HG03342 (cell line): ENCODE measurements around the gene EXTL1.

Experiments
- ATAC-seq: cut with Tn5 transposase; IDR thresholded peaks from one replicate; pipeline ENCODE4 v1.9.1; 2021; ENCODE audit warnings: mild to moderate bottlenecking, moderate library complexity; ENCODE audit not compliant: unreplicated experiment

Gene EXTL1

DNA sequence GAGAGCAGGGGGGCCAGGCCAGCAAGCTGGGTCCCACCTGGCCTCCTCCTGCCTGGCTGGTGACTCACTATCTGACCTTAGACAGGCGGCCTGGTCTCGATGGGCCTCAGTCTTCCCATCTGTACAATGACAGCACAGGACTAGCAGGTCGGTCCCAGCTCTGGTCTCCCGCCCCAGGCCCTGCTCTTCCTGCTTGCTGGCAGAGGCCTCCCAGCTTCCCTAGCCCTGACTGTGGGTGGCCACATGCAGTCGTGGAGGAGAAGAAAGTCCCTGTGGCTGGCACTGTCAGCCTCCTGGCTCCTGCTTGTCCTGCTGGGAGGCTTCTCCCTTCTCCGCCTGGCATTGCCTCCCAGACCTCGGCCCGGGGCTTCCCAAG is 817 bp downstream of the EXTL1 start:
- ATAC-seq: no peak

GRCh38 chr1:26023009-26023408 is 1.4 kb downstream of the EXTL1 start:
- no peak for ATAC-seq

DNA sequence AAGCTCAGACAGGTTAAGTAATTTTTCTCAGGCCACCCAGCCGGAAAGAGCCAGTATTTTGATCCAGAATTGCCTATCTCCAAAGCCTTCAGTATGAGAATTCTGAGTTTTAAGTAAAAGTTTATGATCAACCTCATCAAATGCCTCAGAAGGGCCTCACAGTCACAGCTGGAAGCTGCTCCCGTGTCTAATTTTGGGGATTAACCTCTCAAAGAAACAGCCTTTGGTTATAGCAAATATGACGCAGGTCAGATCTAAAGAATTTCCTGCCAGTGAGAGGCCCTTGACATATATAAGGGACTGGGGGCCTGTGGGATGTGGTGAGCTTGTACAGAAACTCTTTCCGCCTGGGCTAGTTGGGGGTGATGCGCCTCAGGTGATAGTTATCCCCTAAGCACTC is 2.3 kb downstream of the EXTL1 start:
- ATAC-seq: no peak

DNA sequence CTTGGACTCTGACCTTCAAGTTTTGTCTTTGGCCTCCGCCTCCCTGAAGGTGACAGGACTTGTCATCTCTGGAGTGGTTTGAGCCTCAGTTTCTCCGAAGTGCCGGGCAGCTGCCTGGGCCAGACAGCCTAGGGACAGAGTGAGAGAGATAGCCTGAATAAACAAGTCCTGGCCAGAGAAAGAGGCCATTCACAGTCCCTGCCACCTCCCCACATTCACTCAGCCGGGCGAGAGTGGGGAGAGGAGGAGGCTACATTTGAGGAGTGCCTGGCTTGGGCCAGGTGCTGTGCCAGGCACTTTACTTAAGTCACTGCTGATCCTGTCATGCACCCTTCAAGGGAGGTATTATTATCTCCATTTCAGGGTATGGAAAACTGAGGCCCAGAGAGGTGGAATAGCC is 3.5 kb downstream of the EXTL1 start:
- no peak for ATAC-seq

DNA sequence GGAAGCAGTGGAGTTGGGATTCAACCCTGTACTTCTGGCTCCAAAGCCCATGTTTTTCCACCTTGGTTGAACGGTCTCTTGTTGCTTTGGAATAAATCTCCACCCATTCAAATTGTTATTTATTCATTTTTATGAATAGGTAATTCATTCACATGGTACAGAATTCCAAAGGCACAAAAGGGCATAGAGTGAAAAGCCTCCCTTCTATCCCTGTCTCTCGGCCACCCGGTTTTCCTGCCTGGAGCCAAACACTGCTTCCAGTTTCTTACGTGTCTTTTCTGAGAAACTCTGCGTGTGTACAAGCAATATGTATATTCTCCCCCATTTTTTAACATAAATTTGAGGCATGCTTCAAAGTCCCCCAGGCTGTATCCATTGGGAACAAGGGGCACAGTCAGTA is 3.9 kb downstream of the EXTL1 start:
- no peak for ATAC-seq

GRCh38 chr1:26027716-26028489 is 6.3 kb downstream of the EXTL1 start:
- ATAC-seq: no peak

GRCh38 chr1:26028490-26028980 is 7.0 kb downstream of the EXTL1 start:
- no peak for ATAC-seq

GRCh38 chr1:26029054-26029863 is 7.7 kb downstream of the EXTL1 start:
- ATAC-seq: no peak

DNA sequence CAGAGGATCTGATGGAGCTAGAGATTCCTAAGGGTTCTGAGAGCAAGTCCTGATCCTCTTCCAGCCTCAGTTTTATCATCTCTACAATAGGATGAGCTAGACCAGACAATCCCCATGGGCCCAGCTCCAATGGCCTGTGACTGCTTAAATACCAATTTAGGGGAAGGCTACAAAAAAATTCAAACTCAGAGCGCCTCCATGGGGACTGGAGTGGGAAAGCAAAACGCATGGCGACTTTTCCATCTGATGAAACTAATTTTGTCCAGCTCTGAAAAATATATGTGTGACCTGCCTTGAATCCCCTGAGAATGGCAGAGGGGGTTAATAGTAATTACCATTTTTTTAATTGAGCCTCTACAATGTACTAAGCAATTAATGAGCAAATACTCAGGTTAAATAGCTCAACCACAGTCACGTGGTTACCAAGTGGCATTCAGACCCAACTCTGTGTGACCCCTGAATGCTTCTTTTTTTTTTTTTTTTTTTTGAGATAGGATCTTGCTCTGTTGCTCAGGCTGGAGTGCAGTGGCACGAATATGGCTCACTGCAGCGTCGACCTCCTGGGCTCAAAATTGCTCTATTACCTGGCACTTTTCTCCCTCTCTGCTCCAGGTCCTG is 8.4 kb downstream of the EXTL1 start:
- ATAC-seq: no peak

DNA sequence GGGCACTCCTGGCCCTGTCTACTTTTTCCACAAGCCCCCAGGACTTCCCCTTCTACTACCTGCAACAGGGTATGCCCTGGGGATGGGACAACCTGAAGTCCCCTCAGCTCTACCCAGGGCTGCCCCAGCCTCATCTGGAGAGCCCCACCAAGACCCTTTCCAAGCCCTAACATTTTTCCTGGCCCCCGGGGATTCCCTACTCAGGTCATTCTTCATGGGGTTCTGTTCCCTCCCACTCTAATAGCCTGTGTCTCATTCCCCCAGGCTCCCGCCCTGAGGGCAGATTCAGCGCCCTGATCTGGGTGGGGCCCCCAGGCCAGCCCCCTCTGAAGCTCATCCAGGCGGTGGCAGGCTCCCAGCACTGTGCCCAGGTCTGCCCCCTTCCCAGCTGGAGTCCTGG is 9.6 kb downstream of the EXTL1 start:
- no peak for ATAC-seq

DNA sequence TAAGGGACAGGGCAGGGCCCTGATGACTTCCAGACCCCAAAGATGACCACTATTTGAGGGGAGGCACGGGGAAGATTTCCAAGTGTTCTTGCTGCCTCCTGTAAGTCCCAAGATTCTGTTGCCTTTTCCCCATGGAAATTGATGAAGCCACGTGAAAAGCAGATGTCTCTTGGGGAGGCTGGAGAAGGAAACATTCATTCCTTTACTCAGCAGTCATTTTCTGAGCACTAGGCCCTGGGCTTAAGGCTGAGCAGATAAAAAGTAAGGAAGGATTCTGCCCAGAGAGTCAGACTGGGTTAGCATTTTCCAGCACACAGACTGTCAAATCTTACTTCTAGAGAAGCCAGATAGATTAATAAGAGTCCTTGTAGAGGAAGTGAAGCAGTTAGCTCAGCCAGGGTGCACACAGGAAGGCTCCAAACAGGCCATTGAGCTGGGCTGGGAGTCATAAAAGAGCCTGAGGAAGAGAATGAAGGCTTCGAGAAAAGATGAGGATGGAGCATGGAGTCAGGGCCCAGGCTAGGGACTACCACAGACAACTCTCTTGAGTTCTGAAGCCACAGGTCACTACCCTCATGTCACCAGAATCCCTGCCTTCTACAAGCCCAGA is 10.1 kb downstream of the EXTL1 start:
- ATAC-seq: no peak

DNA sequence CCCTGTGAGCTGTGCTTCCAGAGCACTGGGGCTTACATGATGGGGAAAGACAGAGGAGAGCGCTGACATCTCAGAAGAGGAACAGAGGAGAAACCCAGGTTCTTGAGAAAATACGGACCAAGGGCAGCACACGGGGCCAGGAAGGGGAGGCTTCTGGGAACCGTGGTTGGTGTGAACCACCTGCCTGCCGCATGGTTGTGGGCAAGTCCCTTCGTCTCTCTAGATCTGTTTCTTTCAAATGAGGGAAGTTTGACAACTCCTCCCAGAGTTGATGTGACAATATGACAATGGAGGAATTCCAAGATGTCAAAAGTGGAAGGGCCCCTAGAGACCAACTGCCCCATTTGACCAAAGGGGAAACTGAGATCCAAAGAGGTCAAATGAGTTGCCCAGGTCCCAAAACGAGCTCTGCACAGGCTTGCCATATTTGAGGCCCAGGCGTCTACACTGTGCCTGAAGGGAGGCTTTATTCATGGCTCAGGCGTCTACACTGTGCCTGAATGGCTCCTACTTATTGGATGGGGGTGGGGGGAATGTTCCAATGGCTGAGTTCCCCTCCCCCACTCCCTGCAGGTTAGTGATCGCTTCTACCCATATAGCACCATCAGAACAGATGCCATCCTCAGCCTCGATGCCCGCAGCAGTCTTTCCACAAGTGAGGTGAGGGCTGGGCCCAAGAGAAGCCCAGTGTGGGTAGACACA is 11.2 kb downstream of the EXTL1 start:
- no peak for ATAC-seq

DNA sequence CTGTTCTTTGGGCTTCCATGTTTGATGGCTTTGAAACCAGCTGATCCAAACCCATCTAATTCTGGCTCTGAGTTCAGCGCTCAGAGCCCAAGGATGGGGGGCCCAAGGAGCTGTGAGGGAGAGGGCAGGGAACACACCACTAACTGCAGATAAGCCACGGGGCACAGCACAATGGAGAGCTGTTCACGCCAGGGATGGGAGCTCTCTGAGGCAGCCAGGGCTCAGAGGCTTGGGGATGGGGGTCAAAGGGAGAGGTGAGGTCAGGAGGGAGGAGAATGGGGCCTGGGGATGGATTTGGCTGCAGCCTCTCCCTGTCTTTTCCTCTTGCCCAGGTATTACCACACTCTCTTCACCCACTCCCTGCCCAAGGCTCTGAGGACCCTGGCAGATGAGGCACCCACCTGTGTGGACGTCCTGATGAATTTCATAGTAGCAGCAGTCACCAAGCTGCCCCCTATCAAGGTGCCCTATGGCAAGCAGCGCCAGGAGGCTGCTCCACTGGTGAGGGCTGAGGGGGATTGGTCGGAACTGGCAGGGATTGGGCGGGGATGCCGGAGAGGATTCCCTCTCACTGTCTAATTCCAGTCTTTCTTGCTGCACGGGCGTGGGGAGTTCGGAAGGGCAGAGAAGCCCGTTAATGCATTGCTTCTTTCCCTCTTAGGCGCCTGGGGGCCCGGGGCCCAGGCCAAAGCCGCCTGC is 13.1 kb downstream of the EXTL1 start:
- no peak for ATAC-seq

DNA sequence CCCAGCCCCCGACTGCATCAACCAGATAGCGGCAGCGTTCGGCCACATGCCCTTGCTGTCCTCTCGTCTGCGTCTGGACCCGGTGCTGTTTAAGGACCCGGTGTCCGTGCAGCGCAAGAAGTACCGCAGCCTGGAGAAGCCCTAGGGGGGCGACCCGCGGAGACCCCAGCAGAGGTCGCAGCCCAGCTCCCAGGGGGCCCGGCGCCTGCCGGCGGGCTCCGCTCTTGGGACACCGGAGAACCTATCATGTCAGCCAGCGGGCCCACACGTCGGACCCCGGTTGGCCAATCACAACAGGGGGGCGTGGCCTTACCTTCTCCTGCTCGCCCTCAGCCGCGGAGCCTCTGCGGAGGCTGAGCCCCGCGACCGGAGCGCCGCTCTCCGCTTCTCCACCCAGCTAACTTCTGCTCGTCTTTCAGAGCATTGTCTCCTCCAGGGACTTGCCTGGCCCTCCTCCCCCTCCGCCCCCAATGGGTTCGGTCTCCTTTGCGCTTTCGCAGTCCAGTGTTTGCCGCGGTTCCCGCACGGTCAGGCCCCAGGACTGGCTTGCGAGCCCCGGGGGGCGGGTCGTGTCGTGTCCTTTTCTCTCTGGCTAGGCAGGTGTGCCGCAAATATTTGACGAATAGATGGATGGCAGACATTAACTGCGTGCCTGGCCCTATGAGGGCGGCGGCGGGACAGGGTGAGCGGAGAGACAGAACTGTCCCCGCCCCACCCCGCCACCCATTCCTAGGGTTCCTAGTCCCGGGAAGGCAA is 13.8 kb downstream of the EXTL1 start:
- ATAC-seq: peak; percentile 81

GRCh38 chr1:26035959-26036755 is 14.6 kb downstream of the EXTL1 start:
- ATAC-seq: peak; percentile 55

- ATAC-seq: no peak
Measured at GRCh38 chr1:26036756-26037281, 15.2 kb downstream of the EXTL1 start.

DNA sequence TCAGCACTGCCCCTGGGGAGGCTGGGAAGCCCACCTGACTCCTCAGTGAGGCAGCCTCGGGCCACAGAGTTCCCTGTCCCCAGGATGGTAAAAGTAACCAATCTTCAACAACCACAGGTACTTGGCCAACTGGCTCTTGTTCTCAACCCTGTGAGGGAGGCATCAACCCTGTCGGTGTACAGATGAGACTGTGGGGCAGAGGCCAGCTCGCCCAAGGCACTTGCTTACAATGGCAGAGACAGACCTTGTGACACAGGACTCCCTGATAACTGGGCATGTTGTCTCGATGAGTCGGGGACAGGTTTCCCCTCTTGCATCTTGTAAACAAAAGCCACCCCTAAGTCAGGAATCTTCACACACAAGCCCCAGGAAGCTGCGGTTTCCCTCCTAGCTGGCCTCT is 16.3 kb downstream of the EXTL1 start:
- ATAC-seq: no peak

DNA sequence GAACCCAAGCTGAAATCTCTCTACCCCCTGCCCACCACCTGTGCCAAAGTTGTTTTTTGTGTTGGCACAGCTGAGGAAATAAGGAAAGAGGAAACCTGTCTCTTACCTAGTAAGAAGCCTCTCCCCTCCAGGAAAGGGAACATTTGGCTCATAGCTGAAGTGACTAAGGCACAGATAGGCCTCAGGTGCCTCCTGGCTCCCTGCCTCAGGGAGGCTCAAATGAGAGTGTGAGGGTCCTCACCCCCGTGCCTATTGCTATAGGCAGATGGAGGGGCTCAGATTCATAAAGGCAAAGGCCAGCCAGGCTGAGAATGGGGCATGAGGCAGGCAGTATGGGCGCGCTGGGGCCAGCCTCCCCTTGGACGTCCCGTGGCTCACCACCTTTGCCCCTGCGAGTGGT is 16.9 kb downstream of the EXTL1 start:
- ATAC-seq: no peak
